ENCODE measurements around the gene GNLY. TPM values are rescaled to one million over a fixed set of nuclear protein-coding genes. Genes with fewer than 3 reads are reported as not detected.

GNLY gene
- total RNA-seq, 1 donor from 2014 or later = not detected

- no peak for TF ChIP-seq EZH2 (IDR thresholded peaks at IDR 0.05; ENCODE audit: insufficient read depth, low read length)
- TF ChIP-seq CTCF (IDR thresholded peaks at IDR 0.05; ENCODE audit: insufficient read depth, low read depth, low read length) = no peak
- H3K9me3 Mint-ChIP-seq (ENCODE audit: unreplicated experiment) = peaks cover 4% of the 10 kb centered on the region
- H3K27me3 ChIP-seq (ENCODE audit: insufficient read depth, low read length) = peaks cover 5% of the 10 kb centered on the region
- no peaks in the 10 kb centered on the region for H3K36me3 ChIP-seq (ENCODE audit: insufficient read depth, low read length)
- DNase-seq (ENCODE audit: low read depth) (no peak), FAIRE-seq (no peak)
- no peak overlapping the region for H3K27ac Mint-ChIP-seq (ENCODE audit: unreplicated experiment)
- H3K4me3 Mint-ChIP-seq (ENCODE audit: unreplicated experiment) = no peak overlapping the region
- H3K4me3 ChIP-seq (ENCODE audit: insufficient read depth, low read depth, low read length) = no peak overlapping the region
- H3K9ac ChIP-seq (ENCODE audit: low read length) = no peak overlapping the region
- H3K4me1 ChIP-seq (ENCODE audit: insufficient read depth, low read length) = peaks cover 3% of the 10 kb centered on the region
- no peaks in the 10 kb centered on the region for H3K4me1 Mint-ChIP-seq (ENCODE audit: low read depth, unreplicated experiment)
- no peaks in the 10 kb centered on the region for H3K36me3 Mint-ChIP-seq (ENCODE audit: low read depth, unreplicated experiment)
- H3K27ac ChIP-seq (ENCODE audit: low read depth, low read length) = no peak overlapping the region
- H3K27me3 Mint-ChIP-seq (ENCODE audit: low read depth, unreplicated experiment) = peaks cover 25% of the 10 kb centered on the region
- H3K4me2 ChIP-seq (ENCODE audit: low read length) = no peak overlapping the region
- no peaks in the 10 kb centered on the region for H3K79me2 ChIP-seq (ENCODE audit: insufficient read depth, low read length)
- H3K9me3 ChIP-seq (ENCODE audit: insufficient read depth, low read depth, low read length) = no peaks in the 10 kb centered on the region
- no peak overlapping the region for H2AFZ ChIP-seq (ENCODE audit: low read depth, low read length)
- H4K20me1 ChIP-seq (ENCODE audit: insufficient read depth, low read length) = no peaks in the 10 kb centered on the region
Observed at GRCh38 chr2:85675427-85675826, 18.7 kb upstream of the GNLY start.

GRCh38 chr2:85675866-85676548 is 18.2 kb upstream of the GNLY start:
- H3K79me2 ChIP-seq (ENCODE audit: insufficient read depth, low read length) = no peaks in the 10 kb centered on the region
- Mint-ChIP-seq H3K36me3 (ENCODE audit: low read depth, unreplicated experiment) (no peaks in the 10 kb centered on the region), H3K9me3 (ENCODE audit: unreplicated experiment) (peaks cover 4% of the 10 kb centered on the region), H3K4me1 (ENCODE audit: low read depth, unreplicated experiment) (no peaks in the 10 kb centered on the region), H3K4me3 (ENCODE audit: unreplicated experiment) (no peak overlapping the region), H3K27ac (ENCODE audit: unreplicated experiment) (no peak overlapping the region), H3K27me3 (ENCODE audit: low read depth, unreplicated experiment) (peaks cover 22% of the 10 kb centered on the region)
- peaks cover 5% of the 10 kb centered on the region for H3K27me3 ChIP-seq (ENCODE audit: insufficient read depth, low read length)
- H4K20me1 ChIP-seq (ENCODE audit: insufficient read depth, low read length) = no peaks in the 10 kb centered on the region
- FAIRE-seq (no peak), DNase-seq (ENCODE audit: low read depth) (no peak)
- H3K4me2 ChIP-seq (ENCODE audit: low read length) = no peak overlapping the region
- H3K4me3 ChIP-seq (ENCODE audit: insufficient read depth, low read depth, low read length) = no peak overlapping the region
- no peaks in the 10 kb centered on the region for H3K36me3 ChIP-seq (ENCODE audit: insufficient read depth, low read length)
- no peak overlapping the region for H3K27ac ChIP-seq (ENCODE audit: low read depth, low read length)
- TF ChIP-seq CTCF (IDR thresholded peaks at IDR 0.05; ENCODE audit: insufficient read depth, low read depth, low read length) (no peak), EZH2 (IDR thresholded peaks at IDR 0.05; ENCODE audit: insufficient read depth, low read length) (no peak)
- no peak overlapping the region for H2AFZ ChIP-seq (ENCODE audit: low read depth, low read length)
- H3K4me1 ChIP-seq (ENCODE audit: insufficient read depth, low read length) = peaks cover 3% of the 10 kb centered on the region
- H3K9ac ChIP-seq (ENCODE audit: low read length) = no peak overlapping the region
- no peaks in the 10 kb centered on the region for H3K9me3 ChIP-seq (ENCODE audit: insufficient read depth, low read depth, low read length)

GRCh38 chr2:85678377-85678776 is 15.8 kb upstream of the GNLY start:
- Histone ChIP-seq H3K27ac (ENCODE audit: low read depth, low read length) (no peak overlapping the region), H2AFZ (ENCODE audit: low read depth, low read length) (no peak overlapping the region), H3K9ac (ENCODE audit: low read length) (no peak overlapping the region), H3K36me3 (ENCODE audit: insufficient read depth, low read length) (no peaks in the 10 kb centered on the region), H3K4me2 (ENCODE audit: low read length) (no peak overlapping the region), H3K4me3 (ENCODE audit: insufficient read depth, low read depth, low read length) (no peak overlapping the region), H4K20me1 (ENCODE audit: insufficient read depth, low read length) (no peaks in the 10 kb centered on the region), H3K79me2 (ENCODE audit: insufficient read depth, low read length) (no peaks in the 10 kb centered on the region), H3K4me1 (ENCODE audit: insufficient read depth, low read length) (peaks cover 3% of the 10 kb centered on the region), H3K27me3 (ENCODE audit: insufficient read depth, low read length) (peaks cover 5% of the 10 kb centered on the region), H3K9me3 (ENCODE audit: insufficient read depth, low read depth, low read length) (no peaks in the 10 kb centered on the region)
- FAIRE-seq (no peak), DNase-seq (ENCODE audit: low read depth) (no peak)
- no peak overlapping the region for H3K27ac Mint-ChIP-seq (ENCODE audit: unreplicated experiment)
- H3K4me1 Mint-ChIP-seq (ENCODE audit: low read depth, unreplicated experiment) = peaks cover 5% of the 10 kb centered on the region
- no peaks in the 10 kb centered on the region for H3K36me3 Mint-ChIP-seq (ENCODE audit: low read depth, unreplicated experiment)
- H3K9me3 Mint-ChIP-seq (ENCODE audit: unreplicated experiment) = peaks cover 2% of the 10 kb centered on the region
- H3K27me3 Mint-ChIP-seq (ENCODE audit: low read depth, unreplicated experiment) = peaks cover 20% of the 10 kb centered on the region
- no peak overlapping the region for H3K4me3 Mint-ChIP-seq (ENCODE audit: unreplicated experiment)
- TF ChIP-seq CTCF (IDR thresholded peaks at IDR 0.05; ENCODE audit: insufficient read depth, low read depth, low read length) = no peak
- no peak for TF ChIP-seq EZH2 (IDR thresholded peaks at IDR 0.05; ENCODE audit: insufficient read depth, low read length)

All from astrocyte (in vitro differentiated cells and primary cell).